HG03025 (cell line): ENCODE results near the gene PTPRD.

Experiments
- ATAC-seq: cut with Tn5 transposase; IDR thresholded peaks from one replicate; pipeline ENCODE4 v1.9.1; 2021; ENCODE audit warnings: mild to moderate bottlenecking, moderate library complexity; ENCODE audit not compliant: unreplicated experiment, low FRiP score

PTPRD gene

DNA sequence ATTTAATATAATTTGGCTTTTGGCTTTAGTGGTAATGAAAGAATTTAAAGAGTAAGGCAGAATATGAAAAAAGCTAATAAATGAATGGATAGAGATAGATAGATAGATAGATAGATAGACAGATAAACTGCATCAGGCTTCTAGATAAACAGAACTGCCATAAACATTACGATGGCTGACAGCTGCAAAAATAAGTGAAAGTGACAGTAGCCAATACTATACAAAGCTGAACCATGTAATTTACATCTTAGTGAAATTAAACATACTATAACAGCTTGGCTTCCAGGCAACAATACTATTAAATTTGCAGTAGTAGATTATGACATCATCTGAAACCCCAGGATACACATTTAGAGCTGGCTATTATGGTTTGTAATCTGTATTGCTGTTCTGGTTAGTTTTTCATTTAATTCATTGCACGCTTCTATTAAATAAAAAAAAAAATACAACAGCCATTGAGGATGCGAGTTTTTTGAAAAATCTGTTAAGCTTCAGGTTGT, 1354.8 kb downstream of the PTPRD start:
- ATAC-seq: no peak

DNA sequence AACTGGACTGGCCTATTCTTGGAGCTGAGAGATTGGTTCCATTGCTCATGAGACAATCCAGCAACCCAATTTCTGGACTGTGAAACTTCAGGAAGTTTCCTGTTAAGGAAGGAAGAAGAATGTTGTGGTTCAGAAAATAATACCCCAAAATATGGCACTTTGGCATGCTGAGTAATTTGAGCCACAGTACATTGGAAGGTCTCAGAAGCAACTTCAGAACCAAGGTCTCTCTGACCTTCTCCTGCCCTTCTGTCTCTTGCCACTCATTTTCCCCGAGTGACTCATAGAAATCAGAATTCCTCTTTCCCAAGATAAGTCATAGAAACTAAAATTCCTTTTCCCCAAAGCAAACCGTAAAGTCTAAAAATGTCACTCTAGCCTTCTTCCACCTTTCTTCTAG, 1366.1 kb downstream of the PTPRD start:
- ATAC-seq: no peak

DNA sequence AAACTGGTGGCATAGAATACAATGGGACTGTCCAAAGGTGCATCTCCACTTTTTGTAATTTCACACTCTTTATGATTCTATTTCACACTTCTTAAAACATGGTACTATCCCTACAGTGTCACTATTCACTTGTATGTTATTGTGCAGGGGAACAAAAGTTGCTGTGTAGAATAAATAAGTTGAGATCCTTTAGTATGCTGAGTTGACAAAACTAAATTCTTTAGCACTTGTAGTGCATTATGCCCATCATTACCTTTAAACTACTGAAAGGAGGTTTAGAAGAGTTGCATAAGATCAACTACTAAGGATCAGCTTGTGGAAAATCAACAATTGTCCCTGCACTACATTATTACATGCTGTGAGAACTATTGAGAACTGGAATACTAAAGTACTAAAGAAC, 1380.9 kb downstream of the PTPRD start:
- ATAC-seq: no peak

DNA sequence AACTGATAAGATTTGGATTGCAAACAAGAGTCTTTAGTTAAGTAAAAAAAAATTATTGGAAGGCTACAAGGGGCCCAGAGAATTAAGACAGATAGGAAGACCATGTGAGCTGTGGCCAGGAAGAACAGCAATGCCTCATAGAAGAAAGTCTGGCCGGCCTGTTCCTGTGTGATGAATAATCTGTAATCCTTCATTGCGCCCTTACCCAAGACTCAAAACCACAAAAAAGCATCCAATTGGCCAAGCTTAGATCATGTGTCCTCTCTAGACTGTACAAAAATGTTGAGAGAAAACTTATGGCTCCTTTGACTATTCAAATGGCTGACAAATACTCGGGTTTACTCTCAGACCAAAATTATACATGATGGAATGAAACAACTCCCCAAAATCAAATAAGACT, 1383.5 kb downstream of the PTPRD start:
- ATAC-seq: no peak

DNA sequence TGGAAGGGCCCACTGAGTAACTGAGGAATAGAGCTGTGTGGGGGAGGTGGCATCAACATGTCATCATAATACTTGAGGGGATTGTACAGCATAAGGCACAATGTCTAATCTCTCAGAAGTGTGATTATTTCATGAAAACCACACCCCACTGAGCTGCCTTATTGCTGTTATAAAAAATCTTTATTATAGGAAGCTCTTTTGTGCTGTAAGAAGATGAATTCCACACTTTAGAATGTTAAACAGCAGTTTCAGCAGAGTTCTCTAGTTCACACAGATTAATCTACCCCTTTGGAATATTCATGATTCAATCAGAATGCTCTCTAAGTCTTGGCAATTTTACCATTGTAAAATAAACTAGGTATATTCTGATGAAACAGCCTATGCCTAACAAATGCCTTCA, 1389.6 kb downstream of the PTPRD start:
- no peak for ATAC-seq

DNA sequence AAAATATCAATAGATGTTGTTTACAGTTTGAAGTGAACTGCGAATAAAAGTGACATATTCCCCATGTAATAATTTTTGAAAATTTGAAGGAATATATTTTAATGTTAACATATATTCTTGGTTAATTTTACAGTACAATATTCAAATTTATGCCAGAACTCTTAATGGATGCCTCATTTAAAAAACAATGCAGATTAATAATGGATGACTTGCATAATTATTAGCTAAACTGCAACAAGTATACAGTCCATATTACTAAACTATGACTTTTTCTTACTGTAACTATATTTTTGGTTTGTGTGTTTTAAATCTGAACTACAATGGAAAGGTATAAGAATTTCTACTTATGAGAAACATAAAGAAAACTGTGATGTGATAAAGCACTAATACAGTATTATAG, 1390.1 kb downstream of the PTPRD start:
- no peak for ATAC-seq

DNA sequence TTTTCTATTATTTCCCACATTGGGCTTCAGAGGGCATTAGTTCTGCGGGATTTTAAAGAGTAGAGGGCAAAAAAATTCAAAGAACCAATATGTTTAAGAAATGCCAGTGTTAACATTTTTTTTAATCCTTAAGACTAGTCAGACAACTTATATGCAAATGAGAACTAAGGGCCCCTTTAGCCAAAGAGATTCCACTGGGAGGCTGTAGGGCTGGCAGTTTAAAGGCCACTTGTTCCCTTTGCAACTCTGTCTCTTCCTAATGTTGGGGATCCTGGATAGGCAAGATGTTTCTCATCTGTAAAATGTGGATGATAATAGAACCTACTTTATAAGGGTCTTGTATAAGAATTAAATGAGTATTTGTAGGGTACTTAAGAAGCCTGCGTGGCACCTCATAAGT, 1395.9 kb downstream of the PTPRD start:
- ATAC-seq: no peak

DNA sequence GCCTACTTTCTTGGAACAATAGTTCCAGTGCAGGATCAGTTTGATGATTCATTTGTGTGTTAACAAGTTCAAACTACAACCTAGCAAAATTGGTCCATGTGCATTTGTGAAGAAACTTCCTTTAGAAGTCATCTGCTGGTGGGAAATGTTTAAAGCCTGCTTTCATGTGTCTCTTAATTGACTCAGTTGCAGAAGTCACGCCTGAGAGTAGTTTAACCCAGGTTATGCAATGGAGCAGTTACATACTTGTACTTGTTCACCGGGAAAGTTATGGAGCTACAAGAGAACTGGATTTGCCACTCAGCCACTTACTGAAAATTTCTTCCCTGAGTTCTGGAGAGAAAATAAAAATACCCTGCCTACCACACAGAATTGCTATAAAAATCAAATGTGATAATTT, 1397.8 kb downstream of the PTPRD start:
- ATAC-seq: no peak

DNA sequence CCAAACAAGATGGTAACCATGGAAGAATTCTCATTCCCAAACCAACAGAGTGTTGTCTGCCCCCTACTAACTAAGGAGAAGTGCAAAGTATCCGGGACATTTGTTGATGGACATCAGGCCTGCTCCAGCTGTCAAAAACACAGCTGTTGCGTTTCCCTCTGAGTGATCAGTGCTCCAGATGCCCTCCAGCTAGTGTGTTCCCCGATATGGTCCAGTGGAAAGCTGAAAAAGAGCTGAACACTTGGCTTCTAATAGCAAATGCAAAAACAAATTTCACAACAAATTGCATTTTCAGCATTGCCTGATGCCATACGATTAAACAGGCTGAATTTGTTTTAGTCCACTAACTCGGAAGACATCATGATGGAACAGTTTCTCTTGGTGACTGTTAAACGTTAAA, 1398.7 kb downstream of the PTPRD start:
- ATAC-seq: no peak

DNA sequence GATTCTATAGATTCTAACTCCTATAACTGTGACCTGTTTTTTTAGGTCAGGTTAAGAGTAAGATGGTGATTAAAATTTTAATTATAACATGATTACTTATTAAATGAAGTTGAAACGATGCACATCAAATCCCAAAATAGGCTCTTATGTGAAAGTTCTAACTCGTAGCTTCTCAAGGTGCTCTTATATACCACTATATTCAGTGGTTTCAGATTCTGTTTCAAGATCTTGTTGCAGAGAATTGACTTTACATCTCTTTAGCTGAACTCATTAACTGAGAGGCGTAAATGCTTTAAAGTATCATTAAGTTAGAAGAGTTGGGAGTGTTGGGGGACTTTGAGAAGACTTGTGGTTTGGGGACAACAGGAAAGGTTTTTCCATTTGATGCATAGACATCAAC, 1399.8 kb downstream of the PTPRD start:
- no peak for ATAC-seq

DNA sequence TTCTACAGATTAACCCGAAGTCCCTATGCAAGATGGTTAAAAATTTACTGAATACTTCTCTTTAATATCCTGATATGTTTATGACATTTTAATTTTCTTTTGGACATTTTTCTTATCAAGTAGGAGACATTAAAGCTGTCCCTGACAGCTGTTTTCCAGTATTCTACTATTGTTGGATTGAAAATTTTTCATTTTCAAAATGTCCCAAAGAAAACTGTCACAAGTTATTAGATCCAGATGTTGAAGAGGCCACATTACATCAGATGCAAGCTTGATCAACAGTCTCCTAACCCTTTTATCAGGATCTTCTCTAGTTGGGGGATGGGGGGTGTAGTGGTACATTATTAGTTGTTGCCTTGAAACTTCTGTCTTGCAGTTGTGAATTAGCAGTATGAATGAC, 1410.5 kb downstream of the PTPRD start:
- ATAC-seq: no peak

DNA sequence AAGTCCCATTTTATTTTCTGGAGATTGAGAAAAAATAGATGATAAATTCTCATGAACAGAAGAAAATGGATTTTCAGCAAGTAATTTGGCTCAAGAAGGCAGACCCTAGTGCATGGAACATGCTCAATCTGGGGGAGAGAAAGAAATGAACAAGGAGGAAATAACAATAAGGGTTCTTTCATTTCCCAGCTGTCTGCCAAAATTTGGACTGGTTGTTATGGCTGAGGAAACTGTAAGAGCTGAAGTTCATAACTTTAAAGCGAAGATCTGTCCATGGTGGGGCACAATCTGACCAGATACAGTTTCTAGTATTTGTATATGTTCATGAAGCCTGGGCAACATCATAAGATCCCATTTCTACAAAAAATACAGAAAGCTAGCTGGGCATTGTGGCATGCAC, 1426.7 kb downstream of the PTPRD start:
- no peak for ATAC-seq

DNA sequence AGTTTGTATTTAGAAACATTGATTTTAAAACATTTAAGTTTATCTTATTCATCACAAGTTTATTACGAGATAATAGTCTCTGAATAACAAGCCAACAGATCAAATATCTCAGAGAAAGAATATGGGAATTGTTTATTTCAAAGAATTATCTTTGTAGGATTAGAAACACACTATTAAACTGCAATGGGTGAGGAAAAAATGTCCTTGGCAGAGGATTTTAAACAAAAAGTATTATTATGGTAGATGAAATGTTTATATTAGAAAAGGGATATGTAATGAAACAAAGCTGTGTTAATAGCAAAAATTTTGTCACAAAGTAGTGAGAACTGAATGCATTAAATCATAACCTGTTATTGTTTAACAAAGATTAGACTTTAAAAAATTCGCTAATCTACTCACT, 1430.4 kb downstream of the PTPRD start:
- no peak for ATAC-seq

DNA sequence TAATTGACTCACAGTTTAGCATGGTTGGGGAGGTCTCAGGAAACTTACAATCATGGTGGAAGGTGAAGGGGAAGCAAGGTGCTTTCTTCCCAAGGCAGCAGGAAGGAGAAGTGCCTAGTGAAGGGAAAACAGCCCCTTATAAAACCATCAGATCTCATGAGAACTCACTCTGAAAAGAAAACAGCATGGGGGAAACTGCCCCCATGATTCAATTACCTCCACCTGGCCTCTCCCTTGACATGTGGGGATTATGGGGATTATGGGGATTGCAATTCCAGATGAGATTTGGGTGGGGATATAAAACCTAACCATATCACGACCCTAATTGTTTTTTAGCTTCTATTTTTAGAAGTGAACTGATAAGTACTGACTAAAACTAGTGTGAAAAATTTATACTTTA, 1435.7 kb downstream of the PTPRD start:
- no peak for ATAC-seq

DNA sequence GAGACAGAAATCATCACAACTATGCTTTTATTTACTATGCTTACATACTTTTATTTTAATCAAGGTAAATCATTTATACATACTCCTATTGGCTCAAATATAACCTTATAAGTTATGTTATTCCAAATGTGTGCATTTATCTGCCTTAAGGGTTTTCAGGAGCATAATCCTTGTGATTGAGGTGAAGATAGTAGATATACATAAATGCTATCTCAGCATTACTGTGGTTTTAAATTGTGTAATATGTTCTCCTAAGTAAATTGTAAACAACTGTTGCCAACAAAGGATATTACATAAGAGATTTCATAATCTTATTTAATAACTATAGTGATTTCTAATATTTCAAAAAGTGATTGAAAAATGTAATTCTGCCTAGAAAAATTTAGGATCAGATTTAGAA, 1438.4 kb downstream of the PTPRD start:
- ATAC-seq: no peak

DNA sequence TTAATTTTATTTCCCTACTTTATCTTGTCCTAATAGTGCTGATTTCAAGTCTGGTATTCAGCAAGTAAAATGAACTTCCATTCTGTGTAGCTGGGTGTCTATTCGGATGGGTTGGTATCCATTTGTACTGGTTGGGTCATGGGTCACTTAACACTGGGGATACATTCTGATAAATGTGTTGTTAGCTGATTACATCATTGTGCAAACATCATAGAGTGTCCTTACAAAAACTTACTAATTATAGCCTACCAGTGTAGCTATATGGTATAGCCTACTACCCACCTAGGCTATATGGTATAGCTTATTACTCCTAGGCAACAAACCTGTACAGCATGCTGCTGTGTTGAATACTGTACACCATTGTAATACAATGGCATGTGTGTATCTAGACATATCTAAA, 1439.5 kb downstream of the PTPRD start:
- no peak for ATAC-seq

DNA sequence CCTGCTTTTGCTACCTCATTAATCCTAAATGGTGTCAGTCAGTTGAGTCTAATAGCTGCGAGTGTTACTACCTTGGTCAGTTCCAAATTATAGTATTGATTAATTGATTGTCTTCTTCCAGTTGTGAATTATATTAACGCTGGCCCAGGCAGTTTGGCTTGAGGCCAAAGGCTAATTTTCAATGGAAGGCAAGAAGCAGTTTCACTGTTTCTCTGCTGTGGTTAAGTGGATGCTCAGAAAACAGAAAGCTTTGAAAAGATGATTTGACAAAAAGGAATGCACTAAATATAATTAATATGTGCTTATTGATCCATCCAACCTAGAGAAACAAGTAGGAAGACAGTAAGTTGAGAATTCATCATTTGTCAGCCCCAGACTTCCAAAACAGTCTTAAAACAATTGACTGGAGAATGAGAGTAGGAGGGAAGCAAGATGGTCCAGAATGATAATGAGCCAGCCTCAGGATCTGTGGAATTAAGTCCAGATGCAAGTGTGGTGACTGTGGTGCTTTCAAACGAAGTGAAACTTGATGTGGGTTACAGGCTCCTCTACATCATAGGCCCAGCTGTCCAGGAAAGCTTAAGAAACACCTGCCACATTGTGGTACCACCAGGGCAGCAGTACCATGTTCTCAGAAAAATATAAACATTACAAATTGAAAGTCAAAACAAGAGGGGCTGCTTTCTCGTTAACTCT, 1442.2 kb downstream of the PTPRD start:
- ATAC-seq: no peak

DNA sequence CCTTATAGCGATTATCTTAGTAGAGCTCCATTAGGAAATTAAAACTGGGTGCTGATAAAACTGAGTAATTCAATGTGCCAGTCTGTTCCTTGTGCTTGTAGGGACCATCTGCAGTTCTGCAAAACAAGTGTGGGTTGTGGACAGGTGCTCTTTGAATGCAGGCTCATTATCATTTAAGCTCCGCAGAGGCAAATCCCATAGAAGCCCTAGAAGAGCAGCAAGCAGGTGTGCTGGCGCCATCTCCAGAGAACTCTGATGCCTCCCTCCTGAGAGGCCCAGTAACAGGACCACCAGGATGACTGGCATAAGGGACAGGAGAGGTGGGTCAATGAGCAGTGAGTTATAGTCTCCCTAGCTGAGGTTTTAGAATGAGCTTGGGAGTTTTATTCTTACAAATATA, 1470.8 kb downstream of the PTPRD start:
- ATAC-seq: no peak

DNA sequence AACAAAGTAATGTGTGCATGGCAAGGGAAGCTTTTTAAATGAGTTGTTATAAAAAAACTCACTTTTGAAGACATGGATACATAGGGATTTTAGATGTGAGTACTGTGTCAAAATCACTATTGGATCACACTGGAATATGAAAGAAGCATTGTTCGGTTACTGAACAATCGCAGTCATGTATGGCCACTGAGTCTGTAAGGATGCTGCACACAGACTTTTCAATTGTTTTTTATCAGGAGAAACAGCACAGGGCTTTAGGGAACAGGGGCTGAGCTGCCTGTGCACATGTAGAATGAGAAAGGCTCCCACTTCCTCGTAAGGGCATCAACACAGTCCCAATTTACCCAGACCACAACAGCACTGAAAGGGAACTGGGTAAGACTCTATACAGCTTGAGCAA, 1479.3 kb downstream of the PTPRD start:
- no peak for ATAC-seq

DNA sequence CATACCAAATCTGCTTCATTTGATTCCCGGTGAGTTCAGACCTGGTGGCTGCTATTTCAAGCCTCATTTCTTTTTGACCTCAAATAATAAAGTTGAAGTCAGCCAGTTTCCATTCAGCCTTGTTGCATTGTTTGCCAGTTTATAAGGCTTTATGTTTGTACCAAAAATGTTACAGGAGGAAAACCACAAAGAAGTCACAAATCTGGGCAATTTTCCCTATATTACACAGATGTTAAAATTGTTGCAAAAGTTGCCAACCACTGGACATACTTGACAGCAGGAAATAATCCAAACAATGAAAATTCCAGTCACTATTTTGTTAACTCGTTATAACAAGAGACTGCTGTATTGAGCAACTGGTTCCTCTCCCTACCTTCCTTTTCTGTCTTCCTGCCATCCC, 1488.2 kb downstream of the PTPRD start:
- ATAC-seq: no peak

DNA sequence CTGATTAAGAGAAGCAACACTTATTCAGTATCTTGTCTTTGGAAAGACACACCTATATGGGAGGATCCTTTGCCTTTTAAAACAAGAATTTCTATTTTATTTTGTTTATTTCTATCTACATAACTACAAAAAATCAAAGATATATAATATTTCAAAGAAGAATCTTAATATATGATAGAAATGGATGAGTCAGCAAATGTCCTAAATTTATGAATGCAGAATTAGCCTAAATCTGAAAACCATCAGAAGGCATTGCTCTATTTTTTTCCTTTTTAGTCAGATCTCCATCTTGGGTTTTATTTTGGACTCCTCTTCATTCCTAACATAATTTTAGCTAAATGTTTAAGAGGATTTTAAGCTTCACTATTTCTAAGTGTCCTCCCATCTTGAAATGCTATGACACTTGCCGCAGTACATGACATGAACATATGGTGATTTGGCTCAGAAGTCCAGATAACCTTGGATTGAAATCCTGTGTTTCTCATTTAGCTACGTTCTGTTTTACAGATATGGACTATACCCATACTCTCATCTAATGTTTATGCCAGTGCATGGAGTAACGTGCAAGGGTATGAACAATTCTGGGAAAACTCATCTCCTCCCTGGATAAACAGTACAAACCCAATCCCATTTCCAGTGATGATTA, 1490.4 kb downstream of the PTPRD start:
- no peak for ATAC-seq

DNA sequence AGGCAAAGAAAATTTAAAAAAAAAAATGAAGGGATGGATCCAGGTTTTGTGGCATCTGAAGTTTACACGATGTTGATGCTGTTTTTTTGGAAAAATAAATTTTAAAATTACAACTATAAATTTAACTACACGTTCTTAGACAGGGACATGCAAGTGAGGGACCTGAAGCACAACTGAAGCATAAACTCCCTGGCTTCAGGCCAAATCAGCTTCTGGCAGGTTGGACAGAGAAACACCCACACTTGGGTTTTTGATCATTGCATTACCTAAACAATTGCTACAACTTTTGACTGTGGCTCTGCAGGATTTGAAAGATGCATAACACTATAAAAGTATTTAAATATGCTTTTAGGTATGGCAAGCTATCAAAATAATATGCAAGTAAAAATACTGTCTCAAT, 1494.9 kb downstream of the PTPRD start:
- no peak for ATAC-seq
